Measurements from ENCODE around the gene AGBL3. TPM values are rescaled to one million over a fixed set of nuclear protein-coding genes. Genes with fewer than 3 reads are reported as not detected.

The AGBL3 gene
- total and polyA plus RNA-seq, 7 donors: 0.51 to 3.5 (median 1.3) TPM

DNA sequence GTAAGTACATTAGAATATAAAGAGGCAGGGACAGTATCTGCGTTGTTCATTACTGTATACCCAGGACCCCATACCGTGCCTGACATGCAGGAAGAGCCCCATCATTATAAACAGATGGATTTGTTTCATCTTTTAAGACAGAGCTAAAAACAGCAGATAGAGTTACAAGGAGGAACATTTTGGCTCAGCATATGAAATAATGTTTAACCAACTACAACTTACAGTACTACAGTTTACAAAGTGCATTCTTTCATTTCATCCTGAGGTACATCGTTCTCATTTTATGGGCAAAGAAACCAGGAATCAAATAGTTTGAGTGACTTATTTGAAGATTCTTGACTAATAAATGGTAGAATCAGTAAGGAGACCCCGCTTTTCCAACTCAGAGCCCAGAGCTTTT is 38.1 kb upstream of the AGBL3 start:
- Histone ChIP-seq H3K4me3 (no peak overlapping the region), H3K27ac (no peak overlapping the region), H3K9me3 (no peaks in the 10 kb centered on the region), H3K36me3 (ENCODE audit: insufficient read depth in 1 of 2, low read depth in 1 of 2) (peaks cover 0 to 26% of the 10 kb centered on the region in 2 donors), H3K4me1 (no peaks in the 10 kb centered on the region), H3K27me3 (ENCODE audit: insufficient read depth in 3 of 3, low read length in 2 of 3) (no peaks in the 10 kb centered on the region)
- no peak for ATAC-seq
- 91 to 94% (median 91%) methylated on average over 4 of the region's 4 CpGs for WGBS, 3 donors
- intact Hi-C loops (cut with DNase I): no loop called here
- no peak for DNase-seq
- TF ChIP-seq, protein P1, sequence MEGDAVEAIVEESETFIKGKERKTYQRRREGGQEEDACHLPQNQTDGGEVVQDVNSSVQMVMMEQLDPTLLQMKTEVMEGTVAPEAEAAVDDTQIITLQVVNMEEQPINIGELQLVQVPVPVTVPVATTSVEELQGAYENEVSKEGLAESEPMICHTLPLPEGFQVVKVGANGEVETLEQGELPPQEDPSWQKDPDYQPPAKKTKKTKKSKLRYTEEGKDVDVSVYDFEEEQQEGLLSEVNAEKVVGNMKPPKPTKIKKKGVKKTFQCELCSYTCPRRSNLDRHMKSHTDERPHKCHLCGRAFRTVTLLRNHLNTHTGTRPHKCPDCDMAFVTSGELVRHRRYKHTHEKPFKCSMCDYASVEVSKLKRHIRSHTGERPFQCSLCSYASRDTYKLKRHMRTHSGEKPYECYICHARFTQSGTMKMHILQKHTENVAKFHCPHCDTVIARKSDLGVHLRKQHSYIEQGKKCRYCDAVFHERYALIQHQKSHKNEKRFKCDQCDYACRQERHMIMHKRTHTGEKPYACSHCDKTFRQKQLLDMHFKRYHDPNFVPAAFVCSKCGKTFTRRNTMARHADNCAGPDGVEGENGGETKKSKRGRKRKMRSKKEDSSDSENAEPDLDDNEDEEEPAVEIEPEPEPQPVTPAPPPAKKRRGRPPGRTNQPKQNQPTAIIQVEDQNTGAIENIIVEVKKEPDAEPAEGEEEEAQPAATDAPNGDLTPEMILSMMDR (IDR thresholded peaks at IDR 0.05): no peak

DNA sequence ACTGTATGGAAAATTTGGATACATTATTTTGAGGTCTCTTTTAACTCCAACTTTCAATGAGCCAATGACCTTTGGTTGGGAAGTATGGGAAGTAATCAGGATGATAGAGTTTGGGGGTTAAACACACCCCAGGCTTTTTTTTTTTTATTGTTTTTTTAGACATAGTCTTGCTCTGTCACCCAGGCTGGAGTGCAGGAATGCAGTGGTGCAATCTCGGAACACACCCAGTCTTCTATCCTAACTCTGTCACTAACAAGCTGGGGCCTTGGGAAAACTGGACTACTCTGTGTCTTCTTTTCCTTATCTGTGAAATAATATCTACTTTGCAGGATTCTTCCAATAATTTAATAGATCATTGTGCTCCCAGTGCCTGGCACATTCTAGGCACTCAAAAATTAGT is 37.6 kb upstream of the AGBL3 start:
- H3K27ac ChIP-seq: no peak overlapping the region
- H3K4me1 ChIP-seq: no peaks in the 10 kb centered on the region
- intact Hi-C loops (cut with DNase I): no loop called here
- H3K4me3 ChIP-seq: no peak overlapping the region
- 82 to 89% (median 82%) methylated on average over 1 of the region's 1 CpG for WGBS, 3 donors
- H3K36me3 ChIP-seq (ENCODE audit: insufficient read depth in 1 of 2, low read depth in 1 of 2): peaks cover 0 to 26% of the 10 kb centered on the region in 2 donors
- ATAC-seq (no peak), DNase-seq (no peak)
- TF ChIP-seq, protein P1 (IDR thresholded peaks at IDR 0.05): no peak
- no peaks in the 10 kb centered on the region for H3K9me3 ChIP-seq
- no peaks in the 10 kb centered on the region for H3K27me3 ChIP-seq (ENCODE audit: insufficient read depth in 3 of 3, low read length in 2 of 3)

DNA sequence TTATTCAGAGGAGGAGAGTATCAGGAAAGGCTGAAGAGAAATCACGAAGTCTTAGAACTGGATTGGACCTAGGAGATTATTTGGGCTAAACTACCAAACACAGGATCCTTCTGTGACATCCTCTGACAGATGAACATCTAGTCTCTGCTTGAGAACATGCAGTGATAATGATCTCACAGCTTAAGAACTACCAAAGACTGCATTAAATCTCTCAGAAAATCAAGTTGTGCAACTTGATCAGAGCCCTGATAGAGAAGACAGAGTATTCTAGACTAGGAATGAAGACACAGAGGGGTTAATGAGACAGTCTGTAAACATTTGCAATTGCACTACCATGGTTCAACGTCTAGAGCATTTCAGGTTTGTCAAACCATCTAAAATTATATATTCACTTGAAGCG is 37.1 kb upstream of the AGBL3 start:
- TF ChIP-seq, protein P1 (IDR thresholded peaks at IDR 0.05): no peak
- H3K27me3 ChIP-seq (ENCODE audit: insufficient read depth in 3 of 3, low read length in 2 of 3): no peaks in the 10 kb centered on the region

DNA sequence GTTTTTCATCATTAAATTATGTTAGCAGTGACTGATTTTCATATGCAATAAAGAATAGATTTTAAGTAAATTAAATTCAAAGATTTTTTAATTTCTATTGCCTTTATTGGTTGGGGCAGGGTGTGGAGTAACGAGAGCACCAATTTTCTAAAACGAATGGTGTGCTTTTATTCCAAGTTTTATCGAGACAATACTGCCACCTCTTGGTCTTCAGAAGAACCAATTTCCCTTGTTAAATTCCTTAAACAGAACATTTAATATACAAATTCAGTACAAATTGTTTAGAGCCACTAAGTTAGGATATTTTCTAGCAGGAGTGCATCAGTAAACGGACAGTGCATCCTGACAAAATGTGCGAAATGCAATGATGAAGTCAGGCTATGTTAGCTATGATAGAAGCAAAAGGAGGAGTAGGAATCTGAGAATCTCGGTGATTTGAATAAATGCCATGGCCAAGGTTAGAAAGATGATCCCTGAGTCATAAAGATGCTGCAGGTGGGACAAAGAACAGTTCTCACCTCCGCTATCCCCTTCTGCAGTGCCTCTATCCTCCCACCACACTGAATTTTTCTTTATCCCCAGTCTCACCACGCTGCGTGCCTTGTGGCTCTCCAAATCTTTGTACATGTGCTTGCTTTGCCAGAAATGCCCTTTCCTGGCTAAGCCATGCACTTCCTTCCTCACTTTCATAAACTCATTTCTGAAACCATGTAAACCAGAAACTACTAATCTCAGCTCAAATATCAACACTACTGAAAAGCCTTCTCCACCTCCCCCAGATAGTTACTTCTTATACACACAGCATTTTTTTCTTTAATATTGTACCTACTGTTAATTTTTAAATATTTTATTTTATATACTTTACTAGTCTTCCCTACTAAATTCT is 31.9 kb upstream of the AGBL3 start:
- WGBS, 3 donors: 56 to 62% (median 57%) methylated on average over 9 of the region's 9 CpGs
- Histone ChIP-seq H3K4me3 (no peak overlapping the region), H3K4me1 (no peaks in the 10 kb centered on the region), H3K9me3 (no peaks in the 10 kb centered on the region), H3K27me3 (ENCODE audit: insufficient read depth in 3 of 3, low read length in 2 of 3) (no peaks in the 10 kb centered on the region), H3K36me3 (ENCODE audit: insufficient read depth in 1 of 2, low read depth in 1 of 2) (peaks cover 0 to 29% of the 10 kb centered on the region in 2 donors), H3K27ac (no peak overlapping the region)
- intact Hi-C loops (cut with DNase I): loop anchor here (5.0 kb wide), 2 partner anchors 262 to 322 kb away; no protein-coding TSS in a partner anchor
- no peak for DNase-seq
- ATAC-seq: peak in 2 of 4 donors; percentile 44 to 60
- TF ChIP-seq, protein P1 (IDR thresholded peaks at IDR 0.05): peak; percentile 53

More for the DNA sequence above, 37.1 kb upstream of the AGBL3 start:
- Histone ChIP-seq H3K4me1 (no peaks in the 10 kb centered on the region), H3K27ac (no peak overlapping the region), H3K36me3 (ENCODE audit: insufficient read depth in 1 of 2, low read depth in 1 of 2) (peaks cover 0 to 26% of the 10 kb centered on the region in 2 donors), H3K4me3 (no peak overlapping the region), H3K9me3 (no peaks in the 10 kb centered on the region)
- no peak for ATAC-seq
- intact Hi-C loops (cut with DNase I): no loop called here
- WGBS, 3 donors: 80 to 82% (median 81%) methylated on average over 3 of the region's 3 CpGs
- DNase-seq: no peak
